Breast epithelium (tissue), 3 donors: Measurements from ENCODE around the gene QRFP.
"Not testable (repeated sequence)": the region's sequence is repeated elsewhere in the genome, so short reads cannot be mapped to it uniquely, and the experiment has no call there.

ENCODE experiments used
- POLR2AphosphoS5 ChIP-seq, 3 donors: sonication (generic); formaldehyde crosslinking; IDR thresholded peaks; one replicate each; pipeline ENCODE4 v1.6.1; 2017; ENCODE audit warnings: antibody characterized with exemption in 3 of 3
- TF ChIP-seq, protein P1 (sequence below), 3 donors: fragments of 450-650 bp; IDR thresholded peaks; one replicate each; pipeline ENCODE4 v1.5.1; 2016 to 2017; ENCODE audit warnings: antibody characterized with exemption in 3 of 3, mild to moderate bottlenecking in 3 of 3, moderate library complexity in 3 of 3

DNA sequence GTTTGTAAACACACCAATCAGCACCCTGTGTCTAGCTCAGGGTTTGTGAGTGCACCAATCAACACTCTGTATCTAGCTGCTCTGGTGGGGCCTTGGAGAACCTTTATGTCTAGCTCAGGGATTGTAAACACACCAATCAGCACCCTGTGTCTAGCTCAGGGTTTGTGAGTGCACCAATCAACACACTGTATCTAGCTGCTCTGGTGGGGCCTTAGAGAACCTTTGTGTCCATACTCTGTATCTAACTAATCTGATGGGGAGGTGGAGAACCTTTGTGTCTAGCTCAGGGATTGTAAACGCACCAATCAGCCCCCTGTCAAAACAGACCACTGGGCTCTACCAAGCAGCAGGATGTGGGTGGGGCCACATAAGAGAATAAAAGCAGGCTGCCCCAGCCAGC lies 14.1 kb upstream of the QRFP start:
- TF ChIP-seq POLR2AphosphoS5 (IDR thresholded peaks at IDR 0.05) = not testable (repeated sequence)
- TF ChIP-seq, protein P1, sequence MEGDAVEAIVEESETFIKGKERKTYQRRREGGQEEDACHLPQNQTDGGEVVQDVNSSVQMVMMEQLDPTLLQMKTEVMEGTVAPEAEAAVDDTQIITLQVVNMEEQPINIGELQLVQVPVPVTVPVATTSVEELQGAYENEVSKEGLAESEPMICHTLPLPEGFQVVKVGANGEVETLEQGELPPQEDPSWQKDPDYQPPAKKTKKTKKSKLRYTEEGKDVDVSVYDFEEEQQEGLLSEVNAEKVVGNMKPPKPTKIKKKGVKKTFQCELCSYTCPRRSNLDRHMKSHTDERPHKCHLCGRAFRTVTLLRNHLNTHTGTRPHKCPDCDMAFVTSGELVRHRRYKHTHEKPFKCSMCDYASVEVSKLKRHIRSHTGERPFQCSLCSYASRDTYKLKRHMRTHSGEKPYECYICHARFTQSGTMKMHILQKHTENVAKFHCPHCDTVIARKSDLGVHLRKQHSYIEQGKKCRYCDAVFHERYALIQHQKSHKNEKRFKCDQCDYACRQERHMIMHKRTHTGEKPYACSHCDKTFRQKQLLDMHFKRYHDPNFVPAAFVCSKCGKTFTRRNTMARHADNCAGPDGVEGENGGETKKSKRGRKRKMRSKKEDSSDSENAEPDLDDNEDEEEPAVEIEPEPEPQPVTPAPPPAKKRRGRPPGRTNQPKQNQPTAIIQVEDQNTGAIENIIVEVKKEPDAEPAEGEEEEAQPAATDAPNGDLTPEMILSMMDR (IDR thresholded peaks at IDR 0.05) = not testable (repeated sequence)
